Fibroblast of lung (primary cell): Measurements from ENCODE around the gene EIF4G1. TPM values are rescaled to one million over a fixed set of nuclear protein-coding genes. Genes with fewer than 3 reads are reported as not detected.

Experiments
- DNase-seq, 2 donors: peaks; one replicate each; pipeline versions ENCODE4 v3.0.0 to v3.0.0-alpha.2; 2010; ENCODE audit warnings: low read depth in 2 of 2
- H2AFZ ChIP-seq: 2 replicates; pipeline ENCODE4 v1.5.1; 2012; ENCODE audit warnings: low read length, control low read depth, inconsistent platforms
- H3K27ac ChIP-seq: 2 replicates; pipeline ENCODE4 v1.5.1; 2011; ENCODE audit warnings: low read length, control low read depth; ENCODE audit not compliant: insufficient read depth
- H3K27me3 ChIP-seq: 2 replicates; pipeline ENCODE4 v1.5.1; 2011; ENCODE audit warnings: mild to moderate bottlenecking, low read length; ENCODE audit not compliant: control insufficient read depth, insufficient read depth
- H3K36me3 ChIP-seq: 2 replicates; pipeline ENCODE4 v1.5.1; 2011; ENCODE audit warnings: low read length; ENCODE audit not compliant: control insufficient read depth, insufficient read depth
- H3K4me1 ChIP-seq: 2 replicates; pipeline ENCODE4 v1.5.1; 2011; ENCODE audit warnings: low read length; ENCODE audit not compliant: control insufficient read depth, insufficient read depth; ENCODE audit errors: extremely low read depth
- H3K4me2 ChIP-seq: 2 replicates; pipeline ENCODE4 v1.5.1; 2011; ENCODE audit warnings: low read length, control low read depth; ENCODE audit not compliant: insufficient read depth; ENCODE audit errors: extremely low read depth
- H3K4me3 ChIP-seq, 4 experiments: fragments of 200-600 bp in 1 of 4; sonication (generic) in 1 of 4; replicated peaks in 1 of 4; 2 replicates each; pipeline ENCODE4 v1.5.1; 2011 to 2016; ENCODE audit warnings: low read length in 4 of 4, low read depth in 3 of 4, mild to moderate bottlenecking in 3 of 4, control low read depth in 2 of 4, inconsistent platforms in 1 of 4, mixed read lengths in 1 of 4; ENCODE audit not compliant: insufficient read depth in 1 of 4; ENCODE audit errors: control extremely low read depth in 1 of 4
- H3K79me2 ChIP-seq: 2 replicates; pipeline ENCODE4 v1.5.1; 2012; ENCODE audit warnings: mild to moderate bottlenecking, low read length, inconsistent platforms; ENCODE audit not compliant: control insufficient read depth, insufficient read depth
- H3K9ac ChIP-seq: 2 replicates; pipeline ENCODE4 v1.5.1; 2011; ENCODE audit warnings: mild to moderate bottlenecking, low read length, control low read depth; ENCODE audit not compliant: insufficient read depth
- H3K9me3 ChIP-seq: 2 replicates; pipeline ENCODE4 v1.5.1; 2012; ENCODE audit warnings: low read depth, low read length; ENCODE audit not compliant: control insufficient read depth, insufficient read depth
- H4K20me1 ChIP-seq: 2 replicates; pipeline ENCODE4 v1.5.1; 2011; ENCODE audit warnings: low read length; ENCODE audit not compliant: control insufficient read depth, insufficient read depth; ENCODE audit errors: extremely low read depth
- EZH2 ChIP-seq: IDR thresholded peaks from 2 replicates; pipeline ENCODE4 v1.5.1; 2012; ENCODE audit warnings: low read length, control low read depth, mild to moderate bottlenecking; ENCODE audit errors: missing control alignments
- polyA plus RNA-seq, 2 donors: library from polyadenylated mRNA; depleted of rRNA in 1 of 2; stranded (reverse) in 1 of 2; unstranded in 1 of 2; fragments of >200 nt; gene quantifications; 2 replicates each; pipeline ENCODE4 v1.2.1, GENCODE V29; 2011 to 2012; ENCODE audit warnings: missing spikeins in 1 of 2
- total RNA-seq: library from RNA; depleted of rRNA; stranded (reverse); fragments of >200 nt; gene quantifications from 2 replicates; pipeline ENCODE4 v1.2.1, GENCODE V29; 2014
- TF ChIP-seq, protein P1 (sequence below), 2 donors: IDR thresholded peaks in 1 of 2; conservative IDR thresholded peaks in 1 of 2; 1 replicate in 1 of 2; 2 replicates in 1 of 2; pipeline ENCODE4 v1.5.1; 2011 to 2012; ENCODE audit warnings: low read length in 2 of 2, control low read depth in 1 of 2, inconsistent platforms in 1 of 2, low read depth in 1 of 2, mild to moderate bottlenecking in 1 of 2

The EIF4G1 gene
- total and polyA plus RNA-seq, 2 donors (not counting 1 experiment from before 2014, with no cell fraction given): 235 to 263 TPM

DNA sequence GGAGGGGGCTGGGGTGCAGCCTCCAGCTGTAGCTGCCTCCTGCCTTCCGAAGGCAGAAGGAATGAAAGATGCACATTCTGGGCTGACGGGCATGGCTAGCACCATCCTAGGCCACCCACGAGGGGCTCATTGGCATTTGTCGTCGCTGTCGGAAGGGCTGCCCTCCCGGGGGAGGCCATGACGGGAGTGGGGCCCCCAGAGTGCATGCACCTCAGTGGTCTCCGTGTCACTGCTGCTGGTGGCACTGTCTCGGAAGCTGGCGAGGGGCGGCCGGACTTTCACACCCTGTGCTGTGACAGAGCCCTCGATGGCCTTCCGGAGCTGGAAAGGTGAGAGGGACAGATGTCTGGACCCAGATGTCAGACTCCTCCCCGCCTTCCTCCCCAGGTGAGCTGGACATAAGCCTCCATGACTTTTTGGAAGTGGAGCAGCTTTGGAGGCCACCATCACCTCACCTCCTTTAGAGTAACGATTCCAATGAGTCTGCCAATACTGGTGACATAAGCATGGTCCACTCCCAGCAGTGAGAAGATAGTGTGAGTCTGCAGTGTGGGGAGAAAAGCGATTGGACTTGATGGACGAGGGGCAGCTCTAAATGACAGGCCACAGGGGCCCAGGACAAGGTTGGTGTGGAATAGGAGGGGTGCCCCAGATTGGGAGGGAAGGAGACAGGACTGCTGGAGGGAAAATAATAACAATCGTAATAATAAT is 32.2 kb downstream of the EIF4G1 start:
- Histone ChIP-seq H2AFZ (no peak overlapping the region), H3K27me3 (no peaks in the 10 kb centered on the region), H3K9me3 (no peaks in the 10 kb centered on the region), H4K20me1 (no peaks in the 10 kb centered on the region), H3K4me2 (no peak overlapping the region), H3K27ac (no peak overlapping the region), H3K36me3 (peaks cover 4% of the 10 kb centered on the region), H3K4me3 (no peak overlapping the region), H3K4me1 (peaks cover 2% of the 10 kb centered on the region), H3K9ac (no peak overlapping the region), H3K79me2 (no peaks in the 10 kb centered on the region)
- TF ChIP-seq EZH2: no peak
- TF ChIP-seq, protein P1, sequence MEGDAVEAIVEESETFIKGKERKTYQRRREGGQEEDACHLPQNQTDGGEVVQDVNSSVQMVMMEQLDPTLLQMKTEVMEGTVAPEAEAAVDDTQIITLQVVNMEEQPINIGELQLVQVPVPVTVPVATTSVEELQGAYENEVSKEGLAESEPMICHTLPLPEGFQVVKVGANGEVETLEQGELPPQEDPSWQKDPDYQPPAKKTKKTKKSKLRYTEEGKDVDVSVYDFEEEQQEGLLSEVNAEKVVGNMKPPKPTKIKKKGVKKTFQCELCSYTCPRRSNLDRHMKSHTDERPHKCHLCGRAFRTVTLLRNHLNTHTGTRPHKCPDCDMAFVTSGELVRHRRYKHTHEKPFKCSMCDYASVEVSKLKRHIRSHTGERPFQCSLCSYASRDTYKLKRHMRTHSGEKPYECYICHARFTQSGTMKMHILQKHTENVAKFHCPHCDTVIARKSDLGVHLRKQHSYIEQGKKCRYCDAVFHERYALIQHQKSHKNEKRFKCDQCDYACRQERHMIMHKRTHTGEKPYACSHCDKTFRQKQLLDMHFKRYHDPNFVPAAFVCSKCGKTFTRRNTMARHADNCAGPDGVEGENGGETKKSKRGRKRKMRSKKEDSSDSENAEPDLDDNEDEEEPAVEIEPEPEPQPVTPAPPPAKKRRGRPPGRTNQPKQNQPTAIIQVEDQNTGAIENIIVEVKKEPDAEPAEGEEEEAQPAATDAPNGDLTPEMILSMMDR (conservative IDR thresholded peaks at IDR 0.05 in 1 of 2, IDR thresholded peaks at IDR 0.05 in 1 of 2; ENCODE audit: low read depth in 1 of 2, low read length in 2 of 2): no peak
- DNase-seq: no peak

GRCh38 chr3:184347321-184348056 is 33.1 kb downstream of the EIF4G1 start:
- H3K27me3 ChIP-seq: no peaks in the 10 kb centered on the region
- H3K9me3 ChIP-seq: no peaks in the 10 kb centered on the region
- H3K9ac ChIP-seq: no peak overlapping the region
- TF ChIP-seq EZH2: no peak
- TF ChIP-seq, protein P1 (conservative IDR thresholded peaks at IDR 0.05 in 1 of 2, IDR thresholded peaks at IDR 0.05 in 1 of 2; ENCODE audit: low read depth in 1 of 2, low read length in 2 of 2): no peak
- peak; percentile 42 to 54 for DNase-seq
- H3K4me2 ChIP-seq: no peak overlapping the region
- no peak overlapping the region for H3K4me3 ChIP-seq
- no peaks in the 10 kb centered on the region for H3K79me2 ChIP-seq
- peaks cover 6% of the 10 kb centered on the region for H3K36me3 ChIP-seq
- no peak overlapping the region for H2AFZ ChIP-seq
- no peaks in the 10 kb centered on the region for H4K20me1 ChIP-seq
- H3K4me1 ChIP-seq: peaks cover 2% of the 10 kb centered on the region
- no peak overlapping the region for H3K27ac ChIP-seq

DNA sequence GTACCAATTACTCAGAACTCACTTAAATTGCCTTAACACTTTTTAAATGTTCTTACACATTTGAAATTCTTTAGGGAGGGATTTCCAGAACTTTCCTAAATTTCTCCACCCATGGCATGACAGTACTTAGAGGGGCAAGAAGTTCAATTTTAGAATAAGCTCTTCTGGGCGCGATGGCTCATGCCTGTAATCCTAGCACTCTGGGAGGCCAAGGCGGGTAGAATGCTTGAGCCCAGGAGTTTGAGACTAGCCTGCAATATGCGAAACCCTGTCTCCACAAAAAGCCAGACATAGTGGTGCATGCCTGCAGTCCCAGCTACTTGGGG is 33.6 kb downstream of the EIF4G1 start:
- H3K4me1 ChIP-seq: peaks cover 2% of the 10 kb centered on the region
- no peaks in the 10 kb centered on the region for H4K20me1 ChIP-seq
- no peak overlapping the region for H3K9ac ChIP-seq
- H3K27ac ChIP-seq: no peak overlapping the region
- no peak for DNase-seq
- peaks cover 7% of the 10 kb centered on the region for H3K36me3 ChIP-seq
- no peak overlapping the region for H2AFZ ChIP-seq
- H3K79me2 ChIP-seq: no peaks in the 10 kb centered on the region
- no peak overlapping the region for H3K4me3 ChIP-seq
- no peak overlapping the region for H3K4me2 ChIP-seq
- no peaks in the 10 kb centered on the region for H3K27me3 ChIP-seq
- TF ChIP-seq, protein P1 (conservative IDR thresholded peaks at IDR 0.05 in 1 of 2, IDR thresholded peaks at IDR 0.05 in 1 of 2; ENCODE audit: low read depth in 1 of 2, low read length in 2 of 2): no peak
- TF ChIP-seq EZH2: no peak
- no peaks in the 10 kb centered on the region for H3K9me3 ChIP-seq
